PFSK-1 (cell line): Measurements from ENCODE around the gene TCHP.

Experiments used
- FOXP2 ChIP-seq: optimal IDR thresholded peaks from 2 replicates; pipeline ENCODE3; 2011; ENCODE audit warnings: borderline replicate concordance, control low read depth, inconsistent platforms; ENCODE audit not compliant: insufficient read depth; ENCODE audit errors: extremely low read length, extremely low read depth
- POLR2AphosphoS5 ChIP-seq: IDR thresholded peaks from 2 replicates; pipeline ENCODE4 v1.6.1; 2012; ENCODE audit warnings: low read depth, mild to moderate bottlenecking, control low read depth, low read length, moderate library complexity
- REST ChIP-seq, 2 experiments: IDR thresholded peaks; 2 replicates each; pipeline versions ENCODE4 v1.6.1 to v1.8.0; 2011 to 2012; ENCODE audit warnings: low read depth in 2 of 2, low read length in 2 of 2, control low read depth in 1 of 2, inconsistent platforms in 1 of 2, mild to moderate bottlenecking in 1 of 2, moderate library complexity in 1 of 2; ENCODE audit not compliant: insufficient read depth in 1 of 2
- SIN3A ChIP-seq: IDR thresholded peaks from 2 replicates; pipeline ENCODE4 v1.6.1; 2012; ENCODE audit warnings: mild to moderate bottlenecking, low read length, moderate library complexity, borderline replicate concordance; ENCODE audit not compliant: insufficient read depth
- TAF1 ChIP-seq: IDR thresholded peaks from 2 replicates; pipeline ENCODE4 v1.6.1; 2012; ENCODE audit warnings: low read length, control low read depth, borderline replicate concordance; ENCODE audit not compliant: insufficient read depth

The TCHP gene

DNA sequence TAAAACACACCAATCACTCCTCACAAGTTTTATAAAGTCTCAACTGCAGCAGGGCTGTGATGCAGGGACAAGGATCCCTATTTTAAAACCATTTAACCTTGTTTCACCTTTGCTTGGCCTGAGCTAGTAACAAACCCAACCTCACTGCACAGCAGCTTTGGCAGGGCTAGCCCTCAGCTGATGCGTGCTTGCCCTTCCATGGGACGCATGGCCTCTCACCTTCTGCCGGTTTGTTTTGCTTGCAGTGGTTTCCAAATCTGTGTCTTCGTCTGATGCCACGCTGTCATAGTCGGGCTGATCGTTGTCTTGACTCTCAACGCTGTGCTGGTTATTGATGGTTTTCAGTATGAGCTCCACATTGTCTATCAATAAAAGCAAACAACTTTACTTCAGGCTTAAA, 52.8 kb downstream of the TCHP start:
- TF ChIP-seq TAF1, result no peak
- TF ChIP-seq SIN3A, result no peak
- no peak for TF ChIP-seq POLR2AphosphoS5
- TF ChIP-seq REST (IDR thresholded peaks at IDR 0.05; ENCODE audit: insufficient read depth in 1 of 2, low read depth in 2 of 2, low read length in 2 of 2), result no peak
- TF ChIP-seq FOXP2, result no peak

DNA sequence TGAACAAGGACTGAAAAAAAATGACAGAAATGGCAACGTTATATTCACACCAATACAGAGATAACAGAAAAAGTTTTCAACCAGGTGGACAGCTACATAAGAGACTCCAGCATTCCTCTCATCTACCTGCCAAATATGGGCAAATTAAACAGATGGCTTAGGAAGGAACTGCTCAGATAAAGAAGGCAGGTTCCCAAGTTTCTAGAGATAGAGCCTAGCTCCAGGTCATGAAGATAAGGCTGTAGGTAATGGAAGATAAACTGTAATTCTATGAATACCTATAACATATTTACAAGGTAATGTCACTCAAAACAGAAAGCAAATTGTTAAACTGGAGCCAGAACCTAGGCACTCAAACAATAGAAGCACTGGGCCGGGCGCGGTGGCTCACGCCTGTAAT, 53.6 kb downstream of the TCHP start:
- TF ChIP-seq FOXP2 (no peak), TAF1 (no peak), SIN3A (no peak), REST (IDR thresholded peaks at IDR 0.05; ENCODE audit: insufficient read depth in 1 of 2, low read depth in 2 of 2, low read length in 2 of 2) (no peak), POLR2AphosphoS5 (no peak)

DNA sequence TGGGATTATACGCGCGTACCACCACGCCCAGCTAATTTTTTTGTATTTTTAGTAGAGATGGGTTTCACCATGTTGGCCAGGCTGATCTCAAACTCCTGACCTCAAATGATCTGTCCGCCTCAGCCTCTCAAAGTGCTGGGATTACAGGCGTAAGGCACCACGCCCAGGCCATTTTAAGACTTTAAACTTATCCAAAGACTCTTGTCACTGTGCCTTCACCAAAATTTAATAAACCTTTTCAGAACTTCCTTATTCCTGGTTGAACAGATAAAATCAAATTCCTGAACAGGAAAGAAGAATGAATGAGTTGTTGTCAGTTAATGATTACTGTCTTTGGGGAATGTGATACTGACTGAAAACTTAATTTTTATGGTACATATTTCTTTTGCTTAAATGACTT, 58.3 kb downstream of the TCHP start:
- TF ChIP-seq REST (IDR thresholded peaks at IDR 0.05; ENCODE audit: insufficient read depth in 1 of 2, low read depth in 2 of 2, low read length in 2 of 2) (no peak), FOXP2 (no peak), POLR2AphosphoS5 (no peak), SIN3A (no peak)

DNA sequence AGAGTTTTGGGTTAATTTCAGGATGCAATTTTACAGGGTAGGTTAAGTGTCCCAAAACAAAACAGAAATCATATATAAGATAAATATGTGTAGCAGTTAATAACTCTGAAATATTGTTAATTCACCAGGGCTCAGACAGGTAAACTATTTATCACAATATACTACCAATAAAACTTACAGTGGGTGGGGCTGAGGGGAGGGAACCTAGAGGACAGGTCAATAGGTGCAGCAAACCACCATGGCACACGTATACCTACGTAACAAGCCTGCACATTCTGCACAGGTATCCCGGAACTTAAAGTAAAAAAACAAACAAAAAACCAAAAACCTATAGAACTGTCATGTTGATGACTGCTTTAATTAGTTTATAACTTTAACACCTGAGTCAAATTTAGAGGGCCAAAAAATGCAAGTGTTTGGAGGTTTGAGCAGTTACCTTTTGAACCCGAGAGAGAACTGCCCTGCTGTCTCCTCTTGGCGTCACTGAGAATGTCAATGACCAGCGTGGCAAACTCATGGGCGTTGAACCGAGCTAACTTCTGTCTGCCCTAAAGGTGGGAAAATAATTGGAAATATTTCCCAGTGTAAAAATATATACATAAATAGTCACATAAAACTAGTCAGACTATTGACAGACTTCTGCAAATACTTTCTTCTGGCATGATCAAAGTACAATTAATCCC, 59.5 kb downstream of the TCHP start:
- TF ChIP-seq REST (IDR thresholded peaks at IDR 0.05; ENCODE audit: insufficient read depth in 1 of 2, low read depth in 2 of 2, low read length in 2 of 2), result no peak
- TF ChIP-seq POLR2AphosphoS5, result no peak
- no peak for TF ChIP-seq TAF1
- TF ChIP-seq SIN3A, result no peak
- no peak for TF ChIP-seq FOXP2

DNA sequence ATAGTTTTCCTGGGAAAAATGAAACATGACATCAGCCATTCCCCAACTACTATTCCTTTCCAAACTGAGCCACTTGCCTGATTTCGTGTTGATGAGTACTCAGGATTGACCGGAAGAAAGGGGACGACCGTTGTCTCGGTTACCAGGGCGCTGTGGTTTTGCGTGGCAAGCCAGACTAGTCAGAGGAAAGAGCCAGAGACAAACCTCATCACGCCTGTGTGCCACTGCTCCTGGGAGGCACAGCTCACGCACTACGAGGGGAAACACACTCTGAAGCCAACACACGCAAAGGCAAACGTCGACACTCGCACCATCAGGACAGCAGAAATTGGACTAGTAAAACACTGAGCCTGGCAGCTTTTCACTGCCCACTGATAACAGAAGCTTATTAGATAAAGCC, 61.1 kb downstream of the TCHP start:
- TF ChIP-seq REST (IDR thresholded peaks at IDR 0.05; ENCODE audit: insufficient read depth in 1 of 2, low read depth in 2 of 2, low read length in 2 of 2) (no peak), TAF1 (no peak), FOXP2 (no peak)
